ENCODE measurements around the gene CASKIN1.

- TF ChIP-seq, protein P1, sequence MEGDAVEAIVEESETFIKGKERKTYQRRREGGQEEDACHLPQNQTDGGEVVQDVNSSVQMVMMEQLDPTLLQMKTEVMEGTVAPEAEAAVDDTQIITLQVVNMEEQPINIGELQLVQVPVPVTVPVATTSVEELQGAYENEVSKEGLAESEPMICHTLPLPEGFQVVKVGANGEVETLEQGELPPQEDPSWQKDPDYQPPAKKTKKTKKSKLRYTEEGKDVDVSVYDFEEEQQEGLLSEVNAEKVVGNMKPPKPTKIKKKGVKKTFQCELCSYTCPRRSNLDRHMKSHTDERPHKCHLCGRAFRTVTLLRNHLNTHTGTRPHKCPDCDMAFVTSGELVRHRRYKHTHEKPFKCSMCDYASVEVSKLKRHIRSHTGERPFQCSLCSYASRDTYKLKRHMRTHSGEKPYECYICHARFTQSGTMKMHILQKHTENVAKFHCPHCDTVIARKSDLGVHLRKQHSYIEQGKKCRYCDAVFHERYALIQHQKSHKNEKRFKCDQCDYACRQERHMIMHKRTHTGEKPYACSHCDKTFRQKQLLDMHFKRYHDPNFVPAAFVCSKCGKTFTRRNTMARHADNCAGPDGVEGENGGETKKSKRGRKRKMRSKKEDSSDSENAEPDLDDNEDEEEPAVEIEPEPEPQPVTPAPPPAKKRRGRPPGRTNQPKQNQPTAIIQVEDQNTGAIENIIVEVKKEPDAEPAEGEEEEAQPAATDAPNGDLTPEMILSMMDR (IDR thresholded peaks at IDR 0.05; ENCODE audit: borderline replicate concordance, extremely low read depth, low read length, poor library complexity, severe bottlenecking): no peak
- TF ChIP-seq EZH2 (IDR thresholded peaks at IDR 0.05; ENCODE audit: borderline replicate concordance, low read depth, low read length, severe bottlenecking): no peak
Observed at GRCh38 chr16:2161911-2162310, 34.5 kb downstream of the CASKIN1 start.

Data from DND-41 (cell line).